Measurements from ENCODE around the gene HYLS1.

The HYLS1 gene

GRCh38 chr11:125886997-125887372 is 483 bp upstream of the HYLS1 start:
- peak overlapping the region; percentile 36; the same call in 1 of the 2 replicates for H3K27ac ChIP-seq (replicated peaks)

DNA sequence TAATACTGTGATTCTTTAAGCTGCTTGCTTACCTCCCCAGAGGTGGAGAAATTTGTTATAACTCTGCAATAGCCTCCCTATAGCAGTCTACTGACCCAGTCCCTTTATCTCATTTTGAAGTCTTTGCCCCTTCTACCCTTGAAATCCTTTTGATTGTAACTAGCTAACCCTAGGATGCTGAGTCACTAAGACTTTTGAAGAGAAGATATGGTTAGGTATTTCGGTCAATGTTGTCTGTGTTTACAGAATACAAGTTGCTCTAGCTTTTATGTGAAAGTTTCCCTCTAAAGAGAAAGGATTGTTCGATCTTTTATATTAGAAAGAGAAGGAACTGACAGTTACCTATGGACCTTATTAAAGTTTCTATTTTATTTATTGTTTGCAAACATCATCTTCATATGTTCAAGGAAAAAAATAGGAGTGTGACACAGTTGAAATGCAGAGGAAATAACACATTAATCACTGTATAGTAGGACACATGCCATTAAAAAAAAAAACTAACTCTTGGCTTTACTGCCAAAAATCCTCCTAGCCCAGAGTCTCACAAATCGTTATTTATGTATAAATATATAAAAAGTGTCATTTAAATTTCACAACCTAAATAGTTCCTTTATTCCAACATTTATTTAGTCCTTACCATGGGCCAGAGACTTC is 3.1 kb downstream of the HYLS1 start:
- H3K27me3 ChIP-seq (ENCODE audit: insufficient read depth, poor library complexity, severe bottlenecking), result no peaks in the 10 kb centered on the region
- no peak overlapping the region for H3K4me3 ChIP-seq (replicated peaks; ENCODE audit: insufficient read depth, low read length)
- DNase-seq (ENCODE audit: low read depth in 1 of 2, low spot score in 1 of 2), result no peak
- no peak overlapping the region for H3K27ac ChIP-seq (replicated peaks)
- TF ChIP-seq SPI1 (IDR thresholded peaks at IDR 0.05; ENCODE audit: borderline replicate concordance, low read depth) (no peak), GABPA (IDR thresholded peaks at IDR 0.05; ENCODE audit: low read depth) (no peak)
- TF ChIP-seq, protein P1, sequence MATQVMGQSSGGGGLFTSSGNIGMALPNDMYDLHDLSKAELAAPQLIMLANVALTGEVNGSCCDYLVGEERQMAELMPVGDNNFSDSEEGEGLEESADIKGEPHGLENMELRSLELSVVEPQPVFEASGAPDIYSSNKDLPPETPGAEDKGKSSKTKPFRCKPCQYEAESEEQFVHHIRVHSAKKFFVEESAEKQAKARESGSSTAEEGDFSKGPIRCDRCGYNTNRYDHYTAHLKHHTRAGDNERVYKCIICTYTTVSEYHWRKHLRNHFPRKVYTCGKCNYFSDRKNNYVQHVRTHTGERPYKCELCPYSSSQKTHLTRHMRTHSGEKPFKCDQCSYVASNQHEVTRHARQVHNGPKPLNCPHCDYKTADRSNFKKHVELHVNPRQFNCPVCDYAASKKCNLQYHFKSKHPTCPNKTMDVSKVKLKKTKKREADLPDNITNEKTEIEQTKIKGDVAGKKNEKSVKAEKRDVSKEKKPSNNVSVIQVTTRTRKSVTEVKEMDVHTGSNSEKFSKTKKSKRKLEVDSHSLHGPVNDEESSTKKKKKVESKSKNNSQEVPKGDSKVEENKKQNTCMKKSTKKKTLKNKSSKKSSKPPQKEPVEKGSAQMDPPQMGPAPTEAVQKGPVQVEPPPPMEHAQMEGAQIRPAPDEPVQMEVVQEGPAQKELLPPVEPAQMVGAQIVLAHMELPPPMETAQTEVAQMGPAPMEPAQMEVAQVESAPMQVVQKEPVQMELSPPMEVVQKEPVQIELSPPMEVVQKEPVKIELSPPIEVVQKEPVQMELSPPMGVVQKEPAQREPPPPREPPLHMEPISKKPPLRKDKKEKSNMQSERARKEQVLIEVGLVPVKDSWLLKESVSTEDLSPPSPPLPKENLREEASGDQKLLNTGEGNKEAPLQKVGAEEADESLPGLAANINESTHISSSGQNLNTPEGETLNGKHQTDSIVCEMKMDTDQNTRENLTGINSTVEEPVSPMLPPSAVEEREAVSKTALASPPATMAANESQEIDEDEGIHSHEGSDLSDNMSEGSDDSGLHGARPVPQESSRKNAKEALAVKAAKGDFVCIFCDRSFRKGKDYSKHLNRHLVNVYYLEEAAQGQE (IDR thresholded peaks at IDR 0.05; ENCODE audit: insufficient replicate concordance, low read depth), result no peak
- TF ChIP-seq, protein P2, sequence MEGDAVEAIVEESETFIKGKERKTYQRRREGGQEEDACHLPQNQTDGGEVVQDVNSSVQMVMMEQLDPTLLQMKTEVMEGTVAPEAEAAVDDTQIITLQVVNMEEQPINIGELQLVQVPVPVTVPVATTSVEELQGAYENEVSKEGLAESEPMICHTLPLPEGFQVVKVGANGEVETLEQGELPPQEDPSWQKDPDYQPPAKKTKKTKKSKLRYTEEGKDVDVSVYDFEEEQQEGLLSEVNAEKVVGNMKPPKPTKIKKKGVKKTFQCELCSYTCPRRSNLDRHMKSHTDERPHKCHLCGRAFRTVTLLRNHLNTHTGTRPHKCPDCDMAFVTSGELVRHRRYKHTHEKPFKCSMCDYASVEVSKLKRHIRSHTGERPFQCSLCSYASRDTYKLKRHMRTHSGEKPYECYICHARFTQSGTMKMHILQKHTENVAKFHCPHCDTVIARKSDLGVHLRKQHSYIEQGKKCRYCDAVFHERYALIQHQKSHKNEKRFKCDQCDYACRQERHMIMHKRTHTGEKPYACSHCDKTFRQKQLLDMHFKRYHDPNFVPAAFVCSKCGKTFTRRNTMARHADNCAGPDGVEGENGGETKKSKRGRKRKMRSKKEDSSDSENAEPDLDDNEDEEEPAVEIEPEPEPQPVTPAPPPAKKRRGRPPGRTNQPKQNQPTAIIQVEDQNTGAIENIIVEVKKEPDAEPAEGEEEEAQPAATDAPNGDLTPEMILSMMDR (IDR thresholded peaks at IDR 0.05; ENCODE audit: insufficient read depth, low read length), result no peak

More at GRCh38 chr11:125886997-125887372, 483 bp upstream of the HYLS1 start:
- TF ChIP-seq SPI1 (IDR thresholded peaks at IDR 0.05; ENCODE audit: borderline replicate concordance, low read depth) (no peak), GABPA (IDR thresholded peaks at IDR 0.05; ENCODE audit: low read depth) (no peak), POLR2AphosphoS5 (IDR thresholded peaks at IDR 0.05; ENCODE audit: low read depth) (no peak)
- TF ChIP-seq, protein P1 (IDR thresholded peaks at IDR 0.05; ENCODE audit: insufficient replicate concordance, low read depth), result no peak
- TF ChIP-seq, protein P2 (IDR thresholded peaks at IDR 0.05; ENCODE audit: insufficient read depth, low read length), result no peak
- no peak for DNase-seq (ENCODE audit: low read depth in 1 of 2, low spot score in 1 of 2)
- H3K27me3 ChIP-seq (ENCODE audit: insufficient read depth, poor library complexity, severe bottlenecking), result no peaks in the 10 kb centered on the region
- H3K4me3 ChIP-seq (replicated peaks; ENCODE audit: insufficient read depth, low read length), result 0 out of 2 replicates have a peak overlapping the region, but pooled peaks have one; percentile 71

DNA sequence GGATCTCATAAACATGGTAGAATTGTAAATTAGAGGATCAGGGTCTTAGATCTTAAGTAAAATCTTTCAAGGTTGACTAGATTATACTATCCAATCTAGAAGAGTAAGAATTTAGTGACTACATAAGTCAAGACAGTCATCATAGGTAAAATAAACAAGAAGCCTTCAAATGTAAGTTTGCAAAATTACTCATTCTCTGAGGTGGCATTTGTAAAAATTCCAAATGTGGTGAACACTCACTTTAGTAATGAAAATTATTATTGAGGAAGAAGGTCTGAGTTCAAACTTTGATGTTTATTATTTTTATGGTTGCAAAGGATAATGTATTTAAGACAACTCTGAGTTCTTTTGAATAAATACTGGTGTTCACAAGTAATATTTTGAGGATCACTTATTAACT is 4.6 kb downstream of the HYLS1 start:
- H3K4me3 ChIP-seq (replicated peaks; ENCODE audit: insufficient read depth, low read length), result no peak overlapping the region
- no peaks in the 10 kb centered on the region for H3K27me3 ChIP-seq (ENCODE audit: insufficient read depth, poor library complexity, severe bottlenecking)
- no peak for DNase-seq (ENCODE audit: low read depth in 1 of 2, low spot score in 1 of 2)
- TF ChIP-seq, protein P2 (IDR thresholded peaks at IDR 0.05; ENCODE audit: insufficient read depth, low read length), result no peak
- TF ChIP-seq SPI1 (IDR thresholded peaks at IDR 0.05; ENCODE audit: borderline replicate concordance, low read depth) (no peak), POLR2AphosphoS5 (IDR thresholded peaks at IDR 0.05; ENCODE audit: low read depth) (no peak), GABPA (IDR thresholded peaks at IDR 0.05; ENCODE audit: low read depth) (no peak)
- TF ChIP-seq, protein P1 (IDR thresholded peaks at IDR 0.05; ENCODE audit: insufficient replicate concordance, low read depth), result no peak
- H3K27ac ChIP-seq (replicated peaks), result no peak overlapping the region

Data from HL-60 (cell line).